ENCODE measurements around the gene FAM149B1.

DNA sequence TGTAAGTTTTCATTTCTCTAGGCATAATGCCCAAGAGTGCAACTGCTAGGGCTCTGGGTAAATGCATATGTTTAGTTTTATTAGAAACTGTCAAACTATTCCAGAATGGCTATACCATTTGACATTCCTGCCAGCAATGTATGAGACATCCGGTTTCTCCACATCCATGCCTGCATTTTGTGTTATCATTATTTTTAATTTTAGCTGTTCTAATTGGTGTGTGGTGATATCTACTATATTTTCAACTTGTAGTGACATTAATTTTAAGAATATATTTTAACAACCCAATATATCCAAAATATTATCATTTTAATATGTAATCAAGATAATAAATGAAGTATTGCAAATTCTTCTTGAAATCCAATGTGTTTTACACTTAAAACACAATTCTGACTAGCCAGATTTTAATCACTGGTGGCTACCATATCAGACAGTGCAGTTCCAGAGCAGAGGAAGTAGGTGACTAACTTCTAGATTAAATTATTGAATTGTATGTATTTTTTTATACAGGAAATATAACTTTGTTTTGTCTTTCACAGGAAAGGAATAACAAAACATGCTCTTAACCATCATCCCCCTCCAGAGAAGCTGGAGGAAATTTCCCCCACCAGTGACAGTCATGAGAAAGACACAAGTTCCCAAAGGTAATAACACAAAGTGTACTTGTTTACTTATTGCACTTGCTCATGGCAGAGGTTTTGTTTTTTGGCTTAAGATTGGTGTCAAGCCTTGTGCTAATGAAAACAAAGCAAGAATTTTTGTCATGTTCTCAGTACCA is 6.4 kb downstream of the FAM149B1 start:
- no peak for TF ChIP-seq CTCF (conservative IDR thresholded peaks at IDR 0.05)
- no peak for TF ChIP-seq ZFX (IDR thresholded peaks at IDR 0.05)
